ENCODE measurements around the gene ZSCAN9.

ZSCAN9 gene

DNA sequence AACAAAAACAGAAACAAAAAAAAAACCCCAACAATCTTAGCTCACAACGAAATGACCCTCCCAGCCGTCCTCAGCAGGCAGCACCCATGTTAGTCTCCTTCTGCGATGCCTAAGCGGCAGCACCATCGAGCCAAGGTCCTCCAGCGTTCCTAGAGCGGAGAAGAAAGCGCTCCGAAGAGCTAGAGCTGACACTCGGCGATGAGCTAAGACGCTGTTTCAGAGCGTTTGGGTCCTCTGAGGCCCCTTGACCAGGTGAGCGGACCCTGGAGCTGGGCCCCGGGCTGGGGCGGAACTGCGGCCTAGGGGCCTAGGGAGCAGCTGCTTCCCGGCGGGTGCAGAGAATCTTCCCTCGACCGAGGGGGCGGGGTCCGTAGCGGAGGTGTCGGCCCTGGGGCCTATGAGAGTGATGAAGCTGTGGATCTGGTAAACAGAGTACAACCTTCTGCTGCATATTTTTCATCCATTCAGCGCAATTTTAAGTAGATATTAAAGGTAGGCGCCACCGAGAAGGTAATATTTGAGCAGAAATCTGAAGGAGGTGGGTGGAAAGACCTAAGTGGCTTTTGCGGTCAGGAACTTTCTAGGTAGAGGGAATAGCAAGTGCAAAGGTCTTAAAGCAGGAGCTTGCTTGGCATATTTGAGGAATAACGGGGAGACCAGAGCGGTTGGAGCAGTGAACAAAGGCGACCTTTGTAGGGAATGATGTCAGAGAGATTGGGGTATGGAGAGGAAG lies 42.1 kb downstream of the ZSCAN9 start, which contains the start of gene ZSCAN26:
ZSCAN26 (plus strand) TSS at position 182 of the 733 bp plus-strand sequence. CDS start 4,777 bp downstream, outside the sequence.
- TF ChIP-seq GATA2 (IDR thresholded peaks at IDR 0.05; ENCODE audit: low read depth, low read length): no peak
- no peak for TF ChIP-seq GATA3 (IDR thresholded peaks at IDR 0.05; ENCODE audit: low read depth, low read length)

DNA sequence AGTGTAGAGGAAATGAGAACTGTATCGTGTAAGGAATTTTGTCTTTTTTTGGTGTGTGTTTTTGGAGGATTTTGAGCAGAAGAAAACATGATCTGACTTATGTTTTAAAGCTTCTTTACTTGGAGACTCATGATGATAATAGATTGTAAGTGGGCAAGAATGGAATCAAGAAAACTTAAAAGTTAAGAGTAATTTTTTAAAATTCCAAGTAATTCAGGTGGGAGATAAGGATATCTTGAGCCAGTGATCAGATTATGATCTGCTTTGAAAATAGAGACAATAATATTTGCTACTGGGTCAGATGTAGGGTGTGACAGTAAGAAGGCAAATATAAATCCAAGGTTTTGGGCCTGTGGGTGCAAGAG lies 42.6 kb downstream of the ZSCAN9 start:
- TF ChIP-seq GATA2 (IDR thresholded peaks at IDR 0.05; ENCODE audit: low read depth, low read length) (no peak), GATA3 (IDR thresholded peaks at IDR 0.05; ENCODE audit: low read depth, low read length) (no peak)

DNA sequence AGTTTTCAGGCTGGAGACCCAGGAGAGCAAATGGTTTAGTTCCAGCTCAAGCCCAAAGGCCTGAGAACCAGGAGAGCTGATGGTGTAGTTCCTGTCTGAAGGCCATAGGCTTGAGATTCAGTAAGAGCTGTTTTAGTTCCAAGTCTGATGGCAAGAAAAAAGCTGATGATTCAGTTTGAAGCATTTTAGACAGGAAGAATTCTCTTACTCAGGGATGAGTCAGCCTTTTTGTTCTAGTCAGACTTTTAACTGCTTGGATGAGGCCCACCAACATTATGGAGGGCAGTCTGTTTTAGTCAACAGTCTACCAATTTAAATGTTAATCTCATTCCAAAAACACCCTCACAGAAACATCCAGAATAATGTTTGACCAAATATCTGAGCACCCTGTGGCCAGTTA lies 44.4 kb downstream of the ZSCAN9 start:
- no peak for TF ChIP-seq GATA3 (IDR thresholded peaks at IDR 0.05; ENCODE audit: low read depth, low read length)
- TF ChIP-seq GATA2 (IDR thresholded peaks at IDR 0.05; ENCODE audit: low read depth, low read length): no peak

DNA sequence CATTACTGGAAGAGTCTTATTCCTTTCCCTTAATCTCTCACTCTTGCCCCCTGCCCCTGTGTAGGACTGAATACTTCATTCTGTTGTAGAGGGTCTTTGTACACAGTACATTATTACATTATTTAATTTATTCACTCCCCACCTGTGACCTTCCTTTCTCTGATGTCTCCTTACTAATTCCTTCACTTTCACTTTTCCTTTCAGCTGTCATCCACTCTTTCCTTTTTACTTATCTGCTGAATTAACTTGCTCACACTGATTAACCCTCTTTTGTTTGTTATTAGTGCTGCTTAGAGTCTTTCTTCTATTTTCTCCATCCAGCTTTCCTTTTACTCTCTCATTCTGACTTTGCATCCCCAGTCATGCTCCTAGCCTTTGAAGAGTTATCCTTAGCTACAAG lies 49.8 kb downstream of the ZSCAN9 start:
- TF ChIP-seq GATA3 (IDR thresholded peaks at IDR 0.05; ENCODE audit: low read depth, low read length): no peak
- no peak for TF ChIP-seq GATA2 (IDR thresholded peaks at IDR 0.05; ENCODE audit: low read depth, low read length)

DNA sequence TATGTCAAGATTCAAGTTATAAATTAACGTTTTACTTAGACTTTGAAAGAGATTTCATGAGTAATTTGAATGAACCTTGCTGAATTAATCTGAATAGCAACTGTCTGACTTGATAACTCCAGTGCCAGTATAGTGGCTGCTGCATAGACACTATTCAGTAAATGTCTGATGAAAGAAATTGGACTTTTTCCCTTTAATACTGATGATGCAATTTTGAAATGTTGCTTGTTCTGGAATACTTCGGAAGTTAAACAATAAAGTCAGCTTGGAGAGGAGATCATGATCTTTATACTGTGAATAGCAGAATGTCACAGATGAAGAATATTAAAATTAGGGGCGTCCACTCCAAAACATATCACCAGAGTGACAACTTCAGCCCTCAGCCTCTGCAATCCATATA lies 52.7 kb downstream of the ZSCAN9 start:
- TF ChIP-seq GATA3 (IDR thresholded peaks at IDR 0.05; ENCODE audit: low read depth, low read length) (no peak), GATA2 (IDR thresholded peaks at IDR 0.05; ENCODE audit: low read depth, low read length) (no peak)

DNA sequence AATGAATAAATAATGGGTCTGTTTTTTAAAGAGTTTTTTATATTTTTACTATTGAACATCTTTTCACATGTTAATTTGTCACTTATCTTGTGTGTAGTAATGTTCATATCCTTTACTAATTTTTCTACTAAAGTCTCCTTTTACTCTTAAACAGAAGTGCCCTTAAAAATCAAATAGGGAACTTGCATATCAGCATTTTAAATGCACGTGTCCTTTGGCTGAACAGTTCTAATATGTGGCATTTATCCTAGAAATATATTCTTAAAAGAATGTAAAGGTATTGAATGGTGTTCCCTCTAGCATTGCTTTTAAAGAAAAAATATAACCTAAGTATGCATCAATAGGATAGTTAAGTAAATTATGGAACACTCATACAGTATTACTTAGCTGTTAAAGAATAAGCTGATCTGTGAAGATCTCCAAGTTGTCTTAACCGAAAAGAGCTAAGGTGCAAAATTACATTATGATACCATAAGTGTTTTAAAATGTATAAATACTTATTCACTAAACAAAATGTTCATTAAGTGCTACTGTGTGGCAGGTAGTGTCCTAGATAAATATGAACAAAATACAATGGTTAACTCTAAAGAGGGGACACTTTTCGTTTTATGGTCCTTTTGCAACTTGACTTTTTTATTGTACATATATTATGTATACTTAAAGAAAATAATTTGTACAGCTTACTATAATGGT lies 55.7 kb downstream of the ZSCAN9 start:
- TF ChIP-seq GATA3 (IDR thresholded peaks at IDR 0.05; ENCODE audit: low read depth, low read length): no peak
- TF ChIP-seq GATA2 (IDR thresholded peaks at IDR 0.05; ENCODE audit: low read depth, low read length): no peak

DNA sequence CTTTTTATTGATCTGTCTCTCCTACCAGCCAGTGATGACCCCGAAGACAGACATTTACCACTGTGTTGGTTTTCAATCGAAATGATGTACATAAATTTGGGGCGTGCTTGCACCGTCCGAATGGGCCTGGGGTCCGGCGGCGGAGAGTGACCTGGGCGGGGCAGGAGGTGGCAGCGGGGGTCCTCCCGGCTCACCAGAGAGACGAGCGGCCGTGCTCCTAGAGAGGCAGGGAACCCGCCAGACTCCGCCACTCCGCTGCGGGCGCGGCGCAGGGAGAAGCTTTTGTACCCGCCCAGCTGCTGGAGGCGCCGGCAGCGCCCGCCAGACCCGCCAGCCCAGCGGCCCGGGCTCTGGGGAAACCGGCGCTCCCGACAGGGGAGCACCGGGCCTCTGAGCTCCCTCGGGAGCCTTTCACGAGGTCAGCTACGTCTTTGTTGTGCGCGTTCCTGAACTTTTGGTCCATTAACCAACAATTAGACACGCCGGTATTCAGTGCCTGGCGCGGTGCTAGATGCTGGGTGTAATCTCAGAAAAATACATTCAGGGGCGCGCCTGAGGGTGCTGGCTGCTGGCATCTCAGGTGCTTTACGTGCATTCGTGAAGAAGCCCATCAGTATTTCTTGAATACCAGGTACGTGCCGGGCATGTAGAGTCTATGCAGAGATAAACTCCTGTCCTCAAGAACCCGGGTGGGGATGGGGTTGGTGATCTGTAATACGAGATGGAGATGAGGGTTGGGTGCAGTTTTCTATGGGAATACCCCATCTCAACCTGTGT lies 56.4 kb downstream of the ZSCAN9 start, which contains the start of gene PGBD1:
PGBD1 (plus strand) TSS at position 285 of the 777 bp plus-strand sequence. CDS start 2,242 bp downstream, outside the sequence.
- no peak for TF ChIP-seq GATA2 (IDR thresholded peaks at IDR 0.05; ENCODE audit: low read depth, low read length)
- no peak for TF ChIP-seq GATA3 (IDR thresholded peaks at IDR 0.05; ENCODE audit: low read depth, low read length)

DNA sequence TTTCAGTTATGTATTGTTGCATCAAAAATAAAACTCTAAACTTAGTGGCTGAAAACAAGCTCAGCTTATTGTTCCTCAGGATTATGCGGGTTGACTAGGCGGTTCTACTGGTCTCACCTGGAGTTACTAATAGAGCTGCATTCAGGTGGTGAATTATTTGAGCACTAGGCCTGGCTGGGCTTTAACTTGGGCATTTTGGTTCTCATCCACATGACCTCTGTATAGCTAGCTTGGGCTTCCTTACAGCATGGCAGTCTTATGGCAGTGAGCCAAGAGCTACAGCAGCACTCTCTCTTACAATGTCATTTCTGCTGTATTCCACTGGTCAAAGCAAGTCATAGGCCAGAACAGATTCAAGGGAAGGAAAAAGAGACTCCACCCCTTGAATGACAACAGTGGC lies 57.9 kb downstream of the ZSCAN9 start:
- TF ChIP-seq GATA2 (IDR thresholded peaks at IDR 0.05; ENCODE audit: low read depth, low read length) (no peak), GATA3 (IDR thresholded peaks at IDR 0.05; ENCODE audit: low read depth, low read length) (no peak)
